Keratinocyte (primary cell): ENCODE measurements around the gene ZNF254. TPM values are rescaled to one million over a fixed set of nuclear protein-coding genes. Genes with fewer than 3 reads are reported as not detected.

ENCODE experiments used
- DNase-seq: peaks from one replicate; pipeline ENCODE4 v3.0.0-alpha.2; 2011; ENCODE audit warnings: low read depth, missing footprints, low spot score
- FAIRE-seq: peaks from 2 replicates; lab custom pipeline; 2011; peaks lifted over from hg19 to GRCh38; lab: Jason Lieb, UNC
- H2AFZ ChIP-seq: 2 replicates; pipeline ENCODE4 v1.6.0; 2012; ENCODE audit warnings: low read length, control low read depth, inconsistent platforms; ENCODE audit not compliant: control insufficient read depth
- H3K27ac ChIP-seq: 2 replicates; pipeline ENCODE4 v1.5.1; 2011; ENCODE audit warnings: low read length; ENCODE audit not compliant: control insufficient read depth, insufficient read depth
- H3K27me3 ChIP-seq: 3 replicates; pipeline ENCODE4 v1.6.0; 2011; ENCODE audit warnings: low read length; ENCODE audit not compliant: control insufficient read depth, insufficient read depth; ENCODE audit errors: extremely low read depth
- H3K36me3 ChIP-seq, 2 experiments: 2 replicates in 1 of 2; 3 replicates in 1 of 2; pipeline ENCODE4 v1.5.1; 2011; ENCODE audit warnings: low read length in 2 of 2, mild to moderate bottlenecking in 1 of 2; ENCODE audit not compliant: control insufficient read depth in 2 of 2, insufficient read depth in 2 of 2; ENCODE audit errors: extremely low read depth in 1 of 2
- H3K4me1 ChIP-seq: 3 replicates; pipeline ENCODE4 v1.5.1; 2011; ENCODE audit warnings: low read length; ENCODE audit not compliant: control insufficient read depth, insufficient read depth; ENCODE audit errors: extremely low read depth
- H3K4me2 ChIP-seq: 3 replicates; pipeline ENCODE4 v1.6.0; 2011; ENCODE audit warnings: low read depth, low read length; ENCODE audit not compliant: control insufficient read depth, insufficient read depth; ENCODE audit errors: extremely low read depth
- H3K4me3 ChIP-seq, 3 experiments: fragments of 200-600 bp in 1 of 3; sonication (generic) in 1 of 3; 2 replicates in 2 of 3; 3 replicates in 1 of 3; pipeline ENCODE4 v1.5.1; 2011 to 2016; ENCODE audit warnings: low read length in 3 of 3, mild to moderate bottlenecking in 3 of 3, control low read depth in 2 of 3, inconsistent platforms in 1 of 3, low read depth in 1 of 3, mixed read lengths in 1 of 3, mixed run types in 1 of 3, moderate library complexity in 1 of 3; ENCODE audit not compliant: control insufficient read depth in 2 of 3, insufficient read depth in 2 of 3; ENCODE audit errors: extremely low read depth in 1 of 3
- H3K79me2 ChIP-seq: 2 replicates; pipeline ENCODE4 v1.6.0; 2012; ENCODE audit warnings: low read length; ENCODE audit not compliant: control insufficient read depth, insufficient read depth
- H3K9ac ChIP-seq: 3 replicates; pipeline ENCODE4 v1.6.0; 2011; ENCODE audit warnings: low read length; ENCODE audit not compliant: control insufficient read depth, insufficient read depth; ENCODE audit errors: extremely low read depth
- H3K9me1 ChIP-seq: 3 replicates; pipeline ENCODE4 v1.6.0; 2011; ENCODE audit warnings: low read length; ENCODE audit not compliant: control insufficient read depth, insufficient read depth; ENCODE audit errors: extremely low read depth
- H3K9me3 ChIP-seq: 2 replicates; pipeline ENCODE4 v1.5.1; 2012; ENCODE audit warnings: low read depth, low read length; ENCODE audit not compliant: control insufficient read depth
- H4K20me1 ChIP-seq: 3 replicates; pipeline ENCODE4 v1.6.0; 2011; ENCODE audit warnings: low read length; ENCODE audit not compliant: control insufficient read depth, insufficient read depth; ENCODE audit errors: extremely low read depth
- CTCF ChIP-seq, 3 experiments: IDR thresholded peaks in 1 of 3; conservative IDR thresholded peaks in 1 of 3; optimal IDR thresholded peaks in 1 of 3; 2 replicates in 2 of 3; 3 replicates in 1 of 3; pipeline versions ENCODE3 to v1.5.1; 2011; ENCODE audit warnings: low read length in 3 of 3, mild to moderate bottlenecking in 3 of 3, moderate library complexity in 2 of 3, control low read depth in 1 of 3, inconsistent platforms in 1 of 3; ENCODE audit not compliant: insufficient read depth in 2 of 3; ENCODE audit errors: extremely low read depth in 1 of 3
- EZH2 ChIP-seq: IDR thresholded peaks from one replicate; pipeline ENCODE4 v1.6.1; 2012; ENCODE audit warnings: inconsistent platforms, mild to moderate bottlenecking, low read length, moderate library complexity
- dilution Hi-C: fragments of 300-500 bp; cut with MboI; formaldehyde crosslinking; loops from one replicate; pipeline ENCODE4 v1.7.0; 2020; ENCODE audit warnings: low sequenced_read_pairs; ENCODE audit not compliant: extremely low pct_ligation_motif_present
- polyA plus RNA-seq, 5 experiments: library from polyadenylated mRNA; depleted of rRNA in 3 of 5; stranded (reverse) in 3 of 5; stranded (forward) in 1 of 5; unstranded in 1 of 5; fragments of >200 nt; gene quantifications; 1 replicate in 1 of 5; 2 replicates in 3 of 5; 3 replicates in 1 of 5; pipeline versions ENCODE4 v1.2.1 to v1.2.3, GENCODE V29; 2011 to 2012; ENCODE audit warnings: missing spikeins in 2 of 5, low read depth in 1 of 5, low replicate concordance in 1 of 5

The ZNF254 gene
- polyA plus RNA-seq, 1 donor (not counting 4 experiments of a cell fraction or from before 2014, with no cell fraction given) = 5.7 TPM

GRCh38 chr19:24046550-24046949 is 40.4 kb upstream of the ZNF254 start:
- H4K20me1 ChIP-seq = no peaks in the 10 kb centered on the region
- H3K4me1 ChIP-seq = no peaks in the 10 kb centered on the region
- H3K27ac ChIP-seq = no peak overlapping the region
- H2AFZ ChIP-seq = no peak overlapping the region
- H3K36me3 ChIP-seq = peaks cover 10% of the 10 kb centered on the region in 2 experiments
- no peaks in the 10 kb centered on the region for H3K79me2 ChIP-seq
- no peak for DNase-seq
- H3K9me3 ChIP-seq = no peaks in the 10 kb centered on the region
- dilution Hi-C loops = no loop called here
- FAIRE-seq = no peak
- TF ChIP-seq EZH2 = no peak
- TF ChIP-seq CTCF (optimal IDR thresholded peaks at IDR 0.05 in 1 of 3, IDR thresholded peaks at IDR 0.05 in 1 of 3, conservative IDR thresholded peaks at IDR 0.05 in 1 of 3; ENCODE audit: extremely low read depth in 1 of 3, insufficient read depth in 2 of 3, low read length in 3 of 3) = no peak
- H3K9ac ChIP-seq = no peak overlapping the region
- no peak overlapping the region for H3K4me3 ChIP-seq
- no peak overlapping the region for H3K4me2 ChIP-seq
- H3K9me1 ChIP-seq = no peaks in the 10 kb centered on the region
- H3K27me3 ChIP-seq = no peaks in the 10 kb centered on the region

DNA sequence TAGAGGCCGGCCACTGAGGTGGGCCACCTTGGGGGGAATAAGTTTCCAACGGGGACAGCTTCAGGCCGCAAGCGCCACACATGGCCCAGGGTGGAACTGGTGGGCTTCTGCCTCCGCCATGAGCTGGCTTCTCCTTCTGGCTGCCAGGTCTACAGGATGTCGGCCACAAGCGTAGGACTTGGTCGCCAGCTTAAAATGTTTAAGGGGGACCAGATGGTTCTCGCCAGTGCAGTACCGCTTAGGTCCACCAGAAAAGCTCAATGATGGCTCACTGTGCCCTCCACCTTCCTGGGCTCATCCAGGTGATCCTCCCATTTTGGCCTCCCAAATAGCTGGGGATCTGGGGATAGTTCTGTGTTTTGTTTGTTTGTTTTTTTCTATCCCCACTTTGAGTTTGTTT is 38.7 kb upstream of the ZNF254 start:
- Histone ChIP-seq H3K9me1 (no peaks in the 10 kb centered on the region), H3K27me3 (no peaks in the 10 kb centered on the region), H3K9ac (no peak overlapping the region), H3K4me3 (no peak overlapping the region), H3K27ac (no peak overlapping the region), H4K20me1 (no peaks in the 10 kb centered on the region), H3K4me1 (peaks cover 2% of the 10 kb centered on the region), H3K36me3 (peaks cover 12 to 14% of the 10 kb centered on the region in 2 experiments), H3K9me3 (no peaks in the 10 kb centered on the region), H3K79me2 (no peaks in the 10 kb centered on the region), H3K4me2 (no peak overlapping the region), H2AFZ (no peak overlapping the region)
- FAIRE-seq (no peak), DNase-seq (no peak)
- dilution Hi-C loops = no loop called here
- TF ChIP-seq EZH2 (no peak), CTCF (optimal IDR thresholded peaks at IDR 0.05 in 1 of 3, IDR thresholded peaks at IDR 0.05 in 1 of 3, conservative IDR thresholded peaks at IDR 0.05 in 1 of 3; ENCODE audit: extremely low read depth in 1 of 3, insufficient read depth in 2 of 3, low read length in 3 of 3) (peak in 1 of 3 experiments; percentile 25)
